DOHH2 (cell line): Measurements from ENCODE around the gene BBC3.

Source experiments
- EZH2phosphoT487 ChIP-seq: fragments of 200-600 bp; sonication (generic); IDR thresholded peaks from 2 replicates; pipeline ENCODE4 v1.6.1; 2017; ENCODE audit warnings: borderline replicate concordance, mild to moderate bottlenecking, antibody characterized with exemption, low read length, moderate library complexity, mixed read lengths
- TF ChIP-seq, protein P1 (sequence below): fragments of 200-600 bp; sonication (generic); IDR thresholded peaks from one replicate; pipeline ENCODE4 v1.5.1; 2014; ENCODE audit warnings: antibody characterized with exemption, mild to moderate bottlenecking, low read depth, low read length; ENCODE audit not compliant: poor library complexity, severe bottlenecking

DNA sequence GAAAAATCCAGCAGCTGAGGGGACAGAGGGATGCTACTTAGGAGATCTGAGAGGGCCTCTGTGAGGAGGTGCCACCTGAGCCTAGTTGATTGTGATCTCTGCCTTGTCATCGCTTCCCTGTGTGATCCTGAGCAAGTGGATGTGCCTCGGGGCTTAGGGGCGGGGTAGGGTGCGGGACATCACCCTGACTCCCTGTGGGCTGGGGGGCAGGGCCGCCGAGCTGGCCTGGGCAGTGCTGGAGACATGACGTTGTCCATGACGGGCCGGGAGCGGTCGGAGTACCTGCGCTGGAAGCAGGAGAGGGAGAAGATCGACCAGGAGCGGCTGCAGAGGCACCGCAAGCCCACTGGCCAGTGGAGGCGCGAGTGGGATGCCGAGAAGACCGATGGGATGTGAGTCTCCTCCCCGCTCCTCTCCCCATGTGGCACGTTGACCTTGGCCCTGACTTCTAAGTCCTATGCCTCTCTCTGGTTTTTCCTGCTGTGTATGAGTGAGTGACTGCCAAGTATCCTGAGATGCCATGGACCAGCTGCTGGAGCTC is 35.5 kb upstream of the BBC3 start:
- TF ChIP-seq, protein P1, sequence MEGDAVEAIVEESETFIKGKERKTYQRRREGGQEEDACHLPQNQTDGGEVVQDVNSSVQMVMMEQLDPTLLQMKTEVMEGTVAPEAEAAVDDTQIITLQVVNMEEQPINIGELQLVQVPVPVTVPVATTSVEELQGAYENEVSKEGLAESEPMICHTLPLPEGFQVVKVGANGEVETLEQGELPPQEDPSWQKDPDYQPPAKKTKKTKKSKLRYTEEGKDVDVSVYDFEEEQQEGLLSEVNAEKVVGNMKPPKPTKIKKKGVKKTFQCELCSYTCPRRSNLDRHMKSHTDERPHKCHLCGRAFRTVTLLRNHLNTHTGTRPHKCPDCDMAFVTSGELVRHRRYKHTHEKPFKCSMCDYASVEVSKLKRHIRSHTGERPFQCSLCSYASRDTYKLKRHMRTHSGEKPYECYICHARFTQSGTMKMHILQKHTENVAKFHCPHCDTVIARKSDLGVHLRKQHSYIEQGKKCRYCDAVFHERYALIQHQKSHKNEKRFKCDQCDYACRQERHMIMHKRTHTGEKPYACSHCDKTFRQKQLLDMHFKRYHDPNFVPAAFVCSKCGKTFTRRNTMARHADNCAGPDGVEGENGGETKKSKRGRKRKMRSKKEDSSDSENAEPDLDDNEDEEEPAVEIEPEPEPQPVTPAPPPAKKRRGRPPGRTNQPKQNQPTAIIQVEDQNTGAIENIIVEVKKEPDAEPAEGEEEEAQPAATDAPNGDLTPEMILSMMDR: no peak
- no peak for TF ChIP-seq EZH2phosphoT487
